Kidney (tissue), 14 donors: Measurements from ENCODE around the gene ZFP90. TPM values are rescaled to one million over a fixed set of nuclear protein-coding genes. Genes with fewer than 3 reads are reported as not detected.
A peak's percentile ranks its signal among the peaks of the same experiment; 100 is the strongest.

Experiments
- DNase-seq, 5 donors: peaks; one replicate each; pipeline ENCODE4 v3.0.0-alpha.2; 2013 to 2020
- FAIRE-seq: peaks from 2 replicates; lab custom pipeline; 2012; peaks lifted over from hg19 to GRCh38; lab: Jason Lieb, UNC
- H3K27ac ChIP-seq, 2 donors: one replicate each; pipeline ENCODE4 v1.7.0; 2013; ENCODE audit warnings: low read depth in 2 of 2, low read length in 2 of 2, inconsistent platforms in 1 of 2
- H3K27me3 ChIP-seq: one replicate; pipeline ENCODE4 v1.7.1; 2013; ENCODE audit warnings: low read length, inconsistent platforms; ENCODE audit not compliant: control insufficient read depth, insufficient read depth
- H3K36me3 ChIP-seq, 3 donors: one replicate each; pipeline versions ENCODE4 v1.7.0 to v1.7.1; 2013; ENCODE audit warnings: low read length in 3 of 3, control low read depth in 1 of 3, inconsistent platforms in 1 of 3; ENCODE audit not compliant: insufficient read depth in 3 of 3, control insufficient read depth in 2 of 3
- H3K4me1 ChIP-seq, 3 donors: one replicate each; pipeline versions ENCODE4 v1.7.0 to v1.7.1; 2013; ENCODE audit warnings: low read length in 3 of 3, inconsistent platforms in 1 of 3, low read depth in 1 of 3; ENCODE audit not compliant: control insufficient read depth in 2 of 3, insufficient read depth in 2 of 3
- H3K4me3 ChIP-seq, 3 donors: one replicate each; pipeline versions ENCODE4 v1.7.0 to v1.8.1; 2013; ENCODE audit warnings: low read length in 3 of 3, control low read depth in 1 of 3, inconsistent platforms in 1 of 3
- H3K9ac ChIP-seq, 3 donors: one replicate each; pipeline versions ENCODE4 v1.7.0 to v1.7.1; 2013; ENCODE audit warnings: low read length in 3 of 3, control low read depth in 1 of 3, inconsistent platforms in 1 of 3
- H3K9me3 ChIP-seq, 3 donors: one replicate each; pipeline versions ENCODE4 v1.7.0 to v1.7.1; 2013; ENCODE audit warnings: low read length in 3 of 3, control low read depth in 1 of 3, inconsistent platforms in 1 of 3; ENCODE audit not compliant: control insufficient read depth in 2 of 3, insufficient read depth in 1 of 3
- intact Hi-C: fragments of 100-400 bp; cut with DNase I; formaldehyde crosslinking; loops from one replicate; pipeline ENCODE4 v1.11.1; 2022
- polyA plus RNA-seq: library from polyadenylated mRNA; stranded (reverse); fragments of 350-450 nt; fragmentation: Illumina TruSeq; extraction: RNeasy Lipid Tissue Mini Kit (QIAGEN cat#74804); gene quantifications from one replicate; pipeline ENCODE4 v1.2.3, GENCODE V29; 2014; ENCODE audit warnings: low read depth, low replicate concordance; ENCODE audit not compliant: insufficient read depth
- total RNA-seq: library from RNA; stranded (reverse); fragmentation: NEBNext Ultra II Directional; extraction: Animal tissue kit (Norgen Biotek cat#: 25700); gene quantifications from one replicate; pipeline ENCODE4 v1.2.1, GENCODE V29; 2021
- TF ChIP-seq, protein P1 (sequence below): IDR thresholded peaks from 3 replicates; pipeline ENCODE4 v1.5.1; 2012; ENCODE audit warnings: mild to moderate bottlenecking, moderate library complexity, borderline replicate concordance; ENCODE audit not compliant: insufficient read depth; ENCODE audit errors: extremely low read depth
- donor health status: control.
- donor health status: control.
- donor health status: control.
- donor health status: control.
- donor health status: control.
- donor health status: DM: yes; HTN: yes; CAD: no.
- donor health status: Normal renal cell carcinoma (clear cell type).

The ZFP90 gene
- total and polyA plus RNA-seq, 2 donors from 2014 or later = 10.9 to 30.3 TPM

DNA sequence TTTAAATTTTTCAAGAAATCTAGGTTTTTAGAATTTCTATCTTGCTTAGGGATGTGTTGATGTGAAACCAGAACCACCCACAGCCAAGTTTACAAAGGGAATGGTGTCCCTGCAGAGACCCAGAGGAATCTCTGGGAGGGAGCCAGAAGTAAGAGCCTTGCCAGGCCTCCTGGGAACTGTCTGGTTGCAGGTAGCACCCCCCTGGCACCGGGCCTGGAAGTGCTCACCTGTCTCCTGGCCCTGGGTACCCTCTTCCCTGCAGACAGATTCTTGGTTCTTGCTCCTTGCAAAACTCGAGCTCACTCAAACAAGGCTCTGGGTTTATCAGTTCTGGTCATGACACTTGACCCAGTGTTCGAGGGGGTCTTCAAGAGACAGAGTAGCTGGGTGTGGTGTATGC lies 24.6 kb upstream of the ZFP90 start:
- DNase-seq (no peak), FAIRE-seq (no peak)
- Histone ChIP-seq H3K4me1 (peaks cover 0 to 3% (median 0%) of the 10 kb centered on the region in 3 donors), H3K27ac (no peak overlapping the region), H3K27me3 (no peaks in the 10 kb centered on the region), H3K4me3 (no peak overlapping the region), H3K36me3 (no peaks in the 10 kb centered on the region), H3K9me3 (no peaks in the 10 kb centered on the region), H3K9ac (no peak overlapping the region)
- TF ChIP-seq, protein P1, sequence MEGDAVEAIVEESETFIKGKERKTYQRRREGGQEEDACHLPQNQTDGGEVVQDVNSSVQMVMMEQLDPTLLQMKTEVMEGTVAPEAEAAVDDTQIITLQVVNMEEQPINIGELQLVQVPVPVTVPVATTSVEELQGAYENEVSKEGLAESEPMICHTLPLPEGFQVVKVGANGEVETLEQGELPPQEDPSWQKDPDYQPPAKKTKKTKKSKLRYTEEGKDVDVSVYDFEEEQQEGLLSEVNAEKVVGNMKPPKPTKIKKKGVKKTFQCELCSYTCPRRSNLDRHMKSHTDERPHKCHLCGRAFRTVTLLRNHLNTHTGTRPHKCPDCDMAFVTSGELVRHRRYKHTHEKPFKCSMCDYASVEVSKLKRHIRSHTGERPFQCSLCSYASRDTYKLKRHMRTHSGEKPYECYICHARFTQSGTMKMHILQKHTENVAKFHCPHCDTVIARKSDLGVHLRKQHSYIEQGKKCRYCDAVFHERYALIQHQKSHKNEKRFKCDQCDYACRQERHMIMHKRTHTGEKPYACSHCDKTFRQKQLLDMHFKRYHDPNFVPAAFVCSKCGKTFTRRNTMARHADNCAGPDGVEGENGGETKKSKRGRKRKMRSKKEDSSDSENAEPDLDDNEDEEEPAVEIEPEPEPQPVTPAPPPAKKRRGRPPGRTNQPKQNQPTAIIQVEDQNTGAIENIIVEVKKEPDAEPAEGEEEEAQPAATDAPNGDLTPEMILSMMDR = no peak
- intact Hi-C loops = no loop called here

DNA sequence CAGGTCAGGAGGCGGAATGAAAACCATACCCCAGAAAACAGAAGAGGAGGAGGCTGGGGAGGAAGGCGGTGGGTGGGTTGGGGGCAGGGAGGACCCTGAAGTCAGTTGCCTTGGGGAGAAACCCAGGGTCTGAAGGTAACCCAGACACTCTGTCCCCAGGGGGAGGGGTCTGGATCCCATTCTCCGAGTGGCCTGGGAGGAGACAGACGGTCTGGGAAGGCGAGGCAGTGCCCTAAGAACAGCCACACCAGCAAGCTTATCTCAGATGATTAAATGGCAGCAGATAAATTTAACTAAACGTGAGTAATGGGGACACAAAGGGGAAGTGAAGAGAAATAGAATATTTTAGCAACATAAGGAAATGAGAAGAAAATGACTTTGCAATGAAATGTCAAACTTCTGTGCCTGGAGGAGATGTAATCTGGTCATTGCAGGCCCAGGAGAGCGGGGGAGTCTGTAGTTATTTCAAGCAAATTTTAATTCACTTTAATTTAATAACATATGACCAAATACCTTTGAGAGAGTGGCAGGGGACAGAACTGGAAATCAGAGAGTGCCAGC lies 21.4 kb upstream of the ZFP90 start:
- no peaks in the 10 kb centered on the region for H3K4me1 ChIP-seq
- DNase-seq (no peak), FAIRE-seq (no peak)
- no peak overlapping the region for H3K27ac ChIP-seq
- intact Hi-C loops = no loop called here
- TF ChIP-seq, protein P1 = no peak
- no peaks in the 10 kb centered on the region for H3K27me3 ChIP-seq
- no peaks in the 10 kb centered on the region for H3K36me3 ChIP-seq
- no peak overlapping the region for H3K9ac ChIP-seq
- H3K9me3 ChIP-seq = no peaks in the 10 kb centered on the region
- no peak overlapping the region for H3K4me3 ChIP-seq

DNA sequence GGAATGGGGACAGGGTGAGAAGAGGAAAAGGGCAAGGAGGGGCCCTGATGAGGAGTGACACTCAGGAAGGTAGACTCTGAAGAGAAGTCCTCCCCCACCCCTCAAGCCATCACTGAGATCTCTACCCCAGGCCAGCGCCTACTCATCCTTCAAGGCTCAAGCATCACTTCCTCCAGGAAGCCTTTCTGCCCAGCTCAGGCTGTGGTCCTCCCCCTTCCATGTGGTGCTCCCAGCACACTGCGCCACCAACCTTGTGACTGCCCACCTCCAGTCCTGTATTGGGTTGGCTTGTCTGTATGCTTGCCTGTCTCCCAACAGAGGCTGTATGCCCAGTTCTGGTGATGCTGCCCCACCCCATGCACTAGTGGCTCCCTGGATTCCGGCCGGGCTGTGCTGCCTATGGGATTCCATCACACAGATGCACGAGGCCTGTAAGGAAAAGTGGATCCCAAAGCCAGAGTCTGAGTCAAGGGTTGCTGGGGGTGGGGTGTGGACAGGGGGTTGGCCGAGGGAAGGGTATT lies 19.8 kb upstream of the ZFP90 start:
- Histone ChIP-seq H3K9ac (no peak overlapping the region), H3K4me3 (no peak overlapping the region), H3K36me3 (no peaks in the 10 kb centered on the region), H3K4me1 (no peaks in the 10 kb centered on the region), H3K27me3 (no peaks in the 10 kb centered on the region), H3K27ac (no peak overlapping the region), H3K9me3 (no peaks in the 10 kb centered on the region)
- DNase-seq (no peak), FAIRE-seq (no peak)
- TF ChIP-seq, protein P1 = no peak
- intact Hi-C loops = no loop called here

DNA sequence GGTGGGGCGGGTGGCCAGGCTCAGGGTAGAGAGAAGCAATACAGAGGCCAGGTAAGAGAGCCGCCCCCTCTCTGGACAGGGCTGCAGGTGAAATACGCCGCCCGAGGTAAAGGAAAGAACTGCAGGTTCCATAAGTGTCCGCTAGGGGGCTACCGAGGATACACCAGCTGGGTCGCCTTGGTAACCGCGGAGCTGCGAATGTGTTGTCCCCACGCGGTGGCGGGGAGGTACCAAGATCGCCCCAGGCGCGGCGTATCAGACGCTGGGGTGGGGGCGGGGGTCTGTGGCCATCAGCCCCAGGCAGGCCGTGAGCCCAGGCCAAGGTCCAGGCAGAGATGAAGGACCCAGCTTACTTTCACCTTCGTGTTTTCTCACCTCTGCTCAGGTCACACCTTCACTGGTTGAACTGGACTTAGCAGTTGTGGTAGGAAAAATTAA lies 18.4 kb upstream of the ZFP90 start:
- intact Hi-C loops = no loop called here
- peak; percentile 94 to 96 (median 94) for DNase-seq
- Histone ChIP-seq H3K27ac (no peak overlapping the region), H3K4me3 (peak overlapping the region in 2 of 3 donors; percentile 20 to 61), H3K4me1 (no peaks in the 10 kb centered on the region), H3K36me3 (no peaks in the 10 kb centered on the region), H3K9ac (no peak overlapping the region), H3K27me3 (no peaks in the 10 kb centered on the region), H3K9me3 (no peaks in the 10 kb centered on the region)
- no peak for FAIRE-seq
- TF ChIP-seq, protein P1 = peak; percentile 97
